Adrenal gland (tissue), 12 donors: ENCODE data around the gene FAM111B. TPM values are rescaled to one million over a fixed set of nuclear protein-coding genes. Genes with fewer than 3 reads are reported as not detected.

Source experiments
- DNase-seq, 7 donors: peaks; one replicate each; pipeline ENCODE4 v3.0.0-alpha.2; 2019 to 2020
- H3K27ac ChIP-seq, 5 donors: fragments of 200-600 bp; sonication (generic) in 4 of 5; 1 replicate in 3 of 5; 2 replicates in 2 of 5; pipeline versions ENCODE4 v1.5.1 to v1.8.0; 2016 to 2020; ENCODE audit warnings: mild to moderate bottlenecking in 1 of 5
- H3K27me3 ChIP-seq: fragments of 200-600 bp; 2 replicates; pipeline ENCODE4 v1.8.0; 2021
- H3K36me3 ChIP-seq, 2 donors: fragments of 200-600 bp; replicated peaks in 1 of 2; 1 replicate in 1 of 2; 2 replicates in 1 of 2; pipeline versions ENCODE4 v1.5.1 to v1.8.0; 2018 to 2022
- H3K4me1 ChIP-seq, 2 donors: fragments of 200-600 bp; replicated peaks in 1 of 2; 1 replicate in 1 of 2; 2 replicates in 1 of 2; pipeline versions ENCODE4 v1.5.1 to v1.8.0; 2018 to 2021
- H3K4me3 ChIP-seq, 4 donors: fragments of 200-600 bp; sonication (generic) in 3 of 4; one replicate each; pipeline ENCODE4 v1.5.1; 2016 to 2018
- H3K9me3 ChIP-seq, 3 donors: fragments of 200-600 bp; sonication (generic) in 1 of 3; replicated peaks in 1 of 3; 1 replicate in 2 of 3; 2 replicates in 1 of 3; pipeline versions ENCODE4 v1.5.1 to v1.8.0; 2016 to 2021
- CTCF ChIP-seq, 6 experiments: fragments of 450-650 bp in 4 of 6; fragments of 200-600 bp in 2 of 6; sonication (generic) in 1 of 6; IDR thresholded peaks; 1 replicate in 5 of 6; 2 replicates in 1 of 6; pipeline versions ENCODE4 v1.5.1 to v1.8.0; 2016 to 2021; ENCODE audit warnings: antibody characterized with exemption in 6 of 6, mild to moderate bottlenecking in 2 of 6, moderate library complexity in 1 of 6
- POLR2A ChIP-seq, 2 donors: fragments of 450-650 bp; IDR thresholded peaks; one replicate each; pipeline ENCODE4 v1.6.1; 2017; ENCODE audit warnings: antibody characterized with exemption in 2 of 2, mild to moderate bottlenecking in 2 of 2, moderate library complexity in 1 of 2
- WGBS, 4 donors: extraction: QIAGEN DNeasy Blood & Tissue Kit in 2 of 4; methylation state at CpG; one replicate each; pipeline versions ENCODE4 v1.1.5 to v1.1.7; 2013 to 2017; 5-methylcytosine and 5-hydroxymethylcytosine counted together
- intact Hi-C, 2 donors: fragments of 100-400 bp; cut with DNase I; formaldehyde crosslinking; loops; one replicate each; pipeline versions ENCODE4 v1.14.1 to v1.15.0; 2022 to 2023
- polyA plus RNA-seq, 3 donors: library from polyadenylated mRNA; stranded (reverse); fragments of 200-250 nt in 2 of 3; fragments of 350-450 nt in 1 of 3; fragmentation: Illumina TruSeq in 1 of 3; extraction: RNeasy Lipid Tissue Mini Kit (QIAGEN cat#74804) in 1 of 3; gene quantifications; one replicate each; pipeline ENCODE4 v1.2.3, GENCODE V29; 2013 to 2014
- total RNA-seq, 9 donors: library from RNA; depleted of rRNA in 4 of 9; stranded (reverse); fragments of >200 nt in 4 of 9; fragments of 120-200 nt in 1 of 9; fragmentation: NEBNext Ultra II Directional in 1 of 9; extraction: Animal tissue kit (Norgen Biotek cat#: 25700) in 1 of 9; gene quantifications; one replicate each; pipeline versions ENCODE4 v1.1.0 to v1.2.4, GENCODE V29; 2013 to 2023
- donor health status: healthy with polysubstance abuse.
- donor health status: Bipolar disorder and iron deficiency.
- donor health status: DM: yes; HTN: yes; CAD: no.
- donor health status: DM: no; HTN: no; CAD: no.
- donor health status: DM: no; HTN: no; CAD: no.
- donor health status: DM: yes; HTN: yes; CAD: no.

The FAM111B gene
- total and polyA plus RNA-seq, 12 donors: 0.08 to 14.1 (median 0.77) TPM; not detected in 1

- Histone ChIP-seq H3K27me3 (no peaks in the 10 kb centered on the region), H3K9me3 (no peaks in the 10 kb centered on the region), H3K36me3 (peaks cover 0 to 3% of the 10 kb centered on the region in 2 donors), H3K4me1 (peaks cover 18 to 36% of the 10 kb centered on the region in 2 donors), H3K4me3 (peak overlapping the region in 2 of 4 donors; percentile 43 to 72), H3K27ac (peak overlapping the region; percentile 0 to 97 (median 92))
- WGBS, 4 donors: 71 to 86% (median 76%) methylated on average over 1 of the region's 1 CpG
- intact Hi-C loops: no loop called here
- DNase-seq: no peak
- no peak for TF ChIP-seq CTCF (IDR thresholded peaks at IDR 0.05)
- no peak for TF ChIP-seq POLR2A (IDR thresholded peaks at IDR 0.05)
These were observed 37.1 kb downstream of the FAM111B start for GRCh38 chr11:59144096-59144495.

DNA sequence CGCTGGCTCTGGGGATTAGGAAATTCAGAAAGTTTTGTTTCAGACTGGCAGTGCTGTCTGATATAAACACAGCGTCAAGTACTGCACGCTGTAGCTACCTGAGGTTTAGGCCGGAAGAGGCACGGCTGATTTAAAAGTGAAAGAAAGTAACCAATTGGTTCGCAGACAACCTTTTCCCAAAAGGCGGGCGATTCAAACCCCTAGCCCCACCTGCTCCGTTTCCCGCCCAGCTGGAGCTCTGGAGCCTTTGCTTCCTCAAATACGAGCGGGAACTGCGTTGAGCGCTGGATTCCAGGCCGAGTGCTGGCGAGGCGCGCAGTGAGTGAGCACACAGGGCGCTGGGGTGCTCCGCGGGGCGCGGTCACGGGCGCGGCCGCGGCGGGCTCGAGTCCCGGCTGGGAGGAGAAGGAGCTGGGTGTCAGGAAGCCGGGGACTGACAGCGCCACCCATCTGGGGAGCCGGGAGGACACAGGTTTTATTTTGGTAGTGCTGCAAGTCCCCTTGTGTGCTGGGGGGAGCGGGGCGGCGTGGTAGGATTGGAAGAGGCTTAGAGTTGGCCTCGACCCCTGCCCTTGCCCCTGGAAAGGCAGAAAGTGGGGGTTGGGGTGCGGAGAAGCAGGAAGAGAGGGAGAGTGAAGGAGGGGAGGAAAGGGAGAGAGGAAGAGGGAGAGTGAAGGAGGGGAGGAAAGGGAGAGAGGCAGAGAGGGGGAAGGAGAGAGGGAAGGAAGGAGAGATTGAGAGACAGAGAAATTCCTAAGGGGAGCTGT lies 37.7 kb downstream of the FAM111B start:
- Histone ChIP-seq H3K4me3 (peak overlapping the region in 3 of 4 donors; percentile 36 to 72 (median 43)), H3K27ac (peak overlapping the region; percentile 0 to 97 (median 92)), H3K27me3 (no peaks in the 10 kb centered on the region), H3K36me3 (peaks cover 0 to 5% of the 10 kb centered on the region in 2 donors), H3K9me3 (no peaks in the 10 kb centered on the region), H3K4me1 (peaks cover 18 to 36% of the 10 kb centered on the region in 2 donors)
- TF ChIP-seq POLR2A (IDR thresholded peaks at IDR 0.05): peak in 1 of 2 donors; percentile 39
- TF ChIP-seq CTCF (IDR thresholded peaks at IDR 0.05): no peak
- peak; percentile 70 to 89 (median 83) for DNase-seq
- intact Hi-C loops: no loop called here
- 1 to 2% (median 1%) methylated on average over 34 to 39 of the region's 39 CpGs for WGBS, 4 donors

GRCh38 chr11:59145534-59145933 lies 38.5 kb downstream of the FAM111B start:
- Histone ChIP-seq H3K4me1 (peaks cover 18 to 36% of the 10 kb centered on the region in 2 donors), H3K36me3 (peaks cover 0 to 5% of the 10 kb centered on the region in 2 donors), H3K9me3 (no peaks in the 10 kb centered on the region), H3K4me3 (peak overlapping the region in 1 of 4 donors; percentile 72), H3K27ac (peak overlapping the region in 1 of 5 donors; percentile 97), H3K27me3 (no peaks in the 10 kb centered on the region)
- intact Hi-C loops: no loop called here
- 18 to 33% (median 31%) methylated on average over 4 of the region's 4 CpGs for WGBS, 4 donors
- no peak for DNase-seq
- no peak for TF ChIP-seq POLR2A (IDR thresholded peaks at IDR 0.05)

GRCh38 chr11:59151761-59152160 lies 44.7 kb downstream of the FAM111B start:
- Histone ChIP-seq H3K4me1 (no peaks in the 10 kb centered on the region), H3K27ac (no peak overlapping the region), H3K27me3 (no peaks in the 10 kb centered on the region), H3K36me3 (peaks cover 0 to 5% of the 10 kb centered on the region in 2 donors), H3K4me3 (no peak overlapping the region), H3K9me3 (no peaks in the 10 kb centered on the region)
- TF ChIP-seq CTCF (IDR thresholded peaks at IDR 0.05) (no peak), POLR2A (IDR thresholded peaks at IDR 0.05) (no peak)
- 95 to 100% (median 97%) methylated on average over 1 of the region's 1 CpG for WGBS, 4 donors
- intact Hi-C loops: no loop called here
- no peak for DNase-seq
